GM19240 (cell line): ENCODE data around the gene KCTD17.
"Not testable (repeated sequence)": the region's sequence is repeated elsewhere in the genome, so short reads cannot be mapped to it uniquely, and the experiment has no call there.

ENCODE experiments used
- DNase-seq: peaks from one replicate; pipeline ENCODE4 v3.0.0; 2011; ENCODE audit warnings: low spot score; ENCODE audit not compliant: insufficient read length

KCTD17 gene

GRCh38 chr22:37060801-37061610 lies 9.5 kb downstream of the KCTD17 start:
- DNase-seq, result peak; percentile 68

DNA sequence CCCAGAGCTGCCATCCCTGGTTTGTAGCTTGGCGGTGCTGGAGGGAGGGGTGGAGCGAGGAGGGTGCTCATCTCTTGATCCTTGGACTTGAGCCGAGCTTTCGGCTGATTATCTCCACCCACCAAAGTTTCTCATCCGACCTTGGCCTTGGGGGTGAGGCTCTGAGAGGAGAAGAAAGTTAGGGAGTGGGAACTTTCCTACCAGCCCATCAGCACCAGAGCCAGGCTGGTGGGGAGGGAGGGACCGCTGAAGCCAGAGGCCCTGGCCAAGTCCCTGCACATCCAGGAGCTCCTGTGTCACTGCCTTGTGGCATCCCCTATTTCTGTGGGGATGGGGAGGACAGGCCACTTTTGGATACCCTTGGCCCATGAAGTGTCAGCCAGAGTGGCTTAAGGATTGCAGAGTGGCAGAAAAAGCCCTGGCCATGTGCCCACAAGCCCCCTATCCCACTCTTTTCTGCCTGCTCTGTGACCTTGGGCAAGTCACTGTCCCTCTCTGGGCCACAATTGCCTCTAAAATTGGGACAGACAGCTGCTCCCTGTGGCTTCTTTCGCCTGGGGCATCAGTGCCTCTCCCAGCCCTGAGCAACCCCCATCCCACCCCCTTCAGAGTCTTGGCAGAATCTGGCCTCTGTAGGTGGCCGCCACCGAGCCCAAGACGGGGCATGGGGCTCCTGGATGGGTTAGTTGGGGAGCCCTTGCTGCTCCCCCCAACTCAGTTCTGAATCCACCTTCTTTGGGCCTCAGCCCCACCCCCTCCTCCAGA lies 10.3 kb downstream of the KCTD17 start:
- DNase-seq, result no peak

DNA sequence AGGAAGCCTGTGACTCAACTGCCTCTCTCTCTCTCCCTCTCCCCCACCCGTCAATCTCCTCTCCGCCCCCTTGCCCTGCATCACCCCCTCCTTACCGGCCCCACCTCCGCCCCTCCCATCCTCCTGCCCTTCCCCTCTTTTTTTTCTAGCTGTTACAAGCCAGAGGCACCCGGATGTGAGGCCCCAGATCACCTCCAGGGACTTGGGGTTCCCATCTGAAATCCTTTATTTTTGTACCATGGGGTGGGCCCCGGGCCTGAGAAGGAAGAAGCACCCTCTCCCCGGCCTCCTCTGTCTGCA lies 10.8 kb downstream of the KCTD17 start:
- DNase-seq, result no peak

GRCh38 chr22:37062702-37063381 lies 11.3 kb downstream of the KCTD17 start:
- no peak for DNase-seq

DNA sequence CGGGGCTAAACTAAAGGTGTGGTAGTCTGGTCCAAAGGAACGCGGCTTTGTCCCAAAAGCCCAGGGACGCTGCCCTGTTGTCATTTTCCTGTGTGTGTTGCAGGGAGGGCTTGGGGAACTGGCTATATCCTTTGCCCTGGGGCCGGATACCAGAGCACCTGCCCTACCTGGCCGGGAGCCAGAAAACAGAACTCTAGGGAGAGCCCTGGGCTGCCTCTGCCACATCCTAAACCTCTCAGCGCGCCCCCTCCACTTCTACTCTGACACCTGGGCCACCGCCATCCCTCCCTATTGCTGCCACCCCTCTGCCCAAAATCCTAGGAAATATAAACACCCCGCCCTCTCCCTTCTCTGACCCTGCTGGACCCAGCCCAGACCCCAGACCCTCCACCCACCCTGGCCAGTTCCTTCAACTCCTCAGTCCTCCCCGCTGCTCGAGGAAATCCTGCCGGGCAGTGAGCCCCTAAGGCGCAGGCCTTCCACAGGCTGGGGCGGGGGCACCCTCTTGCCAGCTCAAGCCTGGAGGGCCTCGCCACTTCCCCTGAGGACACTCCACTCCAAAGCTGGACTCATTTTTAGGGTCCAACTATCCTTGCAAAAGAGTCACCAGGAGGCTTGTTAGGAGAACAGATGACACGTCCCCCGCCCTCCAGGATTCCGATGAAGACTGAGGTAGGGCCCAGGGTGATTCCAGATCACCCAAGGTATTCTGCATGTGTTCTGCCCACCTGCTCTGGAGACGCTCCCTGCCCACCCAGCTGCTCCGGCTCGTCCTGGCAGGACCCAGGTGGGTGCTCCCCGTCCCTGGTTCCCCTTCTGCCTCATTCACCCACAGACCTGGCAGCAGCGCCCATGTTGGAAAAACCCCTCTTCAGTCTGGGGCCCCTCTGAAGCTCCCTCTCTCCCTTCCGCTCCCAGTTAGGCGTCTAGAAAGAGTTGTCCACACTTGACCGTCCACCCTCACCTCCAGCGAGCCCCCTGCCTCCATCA lies 12.2 kb downstream of the KCTD17 start:
- no peak for DNase-seq

DNA sequence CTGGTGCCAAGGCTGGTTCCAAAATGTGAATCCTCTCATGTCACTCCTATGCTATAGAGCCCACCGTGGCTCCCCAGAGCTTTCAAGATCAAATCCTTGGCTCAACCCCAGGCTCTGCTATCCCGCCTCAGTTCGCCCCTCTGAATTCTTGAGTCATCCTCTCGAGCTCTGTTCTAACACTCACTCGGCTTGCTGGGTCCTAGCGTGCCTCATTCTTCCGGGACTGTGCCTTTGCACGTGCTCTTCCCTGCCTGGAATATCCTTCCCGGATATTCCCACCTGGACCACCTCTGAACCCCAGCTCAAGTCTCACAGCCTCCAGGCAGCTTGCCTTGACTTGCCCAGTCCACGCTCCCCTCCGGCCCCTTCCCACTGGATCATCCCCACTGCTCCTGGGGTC lies 13.0 kb downstream of the KCTD17 start:
- no peak for DNase-seq

GRCh38 chr22:37065180-37065579 lies 13.6 kb downstream of the KCTD17 start:
- no peak for DNase-seq

- DNase-seq, result no peak
Observed at GRCh38 chr22:37065961-37066360, 14.4 kb downstream of the KCTD17 start.

DNA sequence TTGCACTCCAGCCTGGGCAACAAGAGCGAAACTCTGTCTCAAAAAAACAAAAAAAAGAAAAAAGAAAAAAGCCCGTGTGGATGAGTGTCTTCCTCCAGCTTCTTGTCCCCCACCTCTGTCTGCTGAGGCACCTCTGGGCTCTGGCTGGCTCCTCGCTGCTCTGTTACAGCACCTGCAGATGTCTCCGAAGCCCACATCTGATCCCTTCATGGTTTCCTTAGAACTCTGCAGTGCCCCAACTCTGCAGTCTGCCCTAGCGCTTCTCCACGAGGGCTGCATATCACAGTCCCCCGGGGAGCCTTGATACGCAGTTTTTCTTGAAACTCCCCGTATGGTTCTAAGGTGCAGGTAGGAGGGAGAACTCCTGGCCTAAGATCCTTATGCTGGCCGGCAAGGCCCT lies 15.9 kb downstream of the KCTD17 start:
- DNase-seq, result no peak

DNA sequence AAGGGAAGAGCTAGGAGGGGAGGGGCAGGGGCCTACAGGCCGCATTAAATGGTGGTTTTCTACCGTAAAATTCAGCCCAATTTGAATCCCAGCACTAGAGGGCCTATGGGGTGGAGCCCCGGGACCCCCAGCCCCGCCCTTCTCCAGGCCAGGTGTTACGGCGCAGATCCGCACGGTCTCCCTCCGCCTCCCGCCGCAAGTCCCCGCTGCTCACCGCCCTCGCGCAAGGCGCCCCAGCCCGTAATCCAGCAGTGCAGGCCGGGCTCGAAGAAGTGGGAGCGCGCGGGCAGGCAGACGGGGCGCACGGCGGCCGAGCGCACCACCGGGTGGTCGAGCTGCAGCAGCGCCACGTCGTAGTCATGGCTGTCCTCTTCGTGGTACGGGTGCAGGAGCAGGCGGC lies 17.3 kb downstream of the KCTD17 start:
- DNase-seq, result no peak

- DNase-seq, result no peak
Observed at GRCh38 chr22:37069319-37069718, 17.8 kb downstream of the KCTD17 start.

GRCh38 chr22:37069719-37070118 lies 18.2 kb downstream of the KCTD17 start:
- DNase-seq, result no peak

DNA sequence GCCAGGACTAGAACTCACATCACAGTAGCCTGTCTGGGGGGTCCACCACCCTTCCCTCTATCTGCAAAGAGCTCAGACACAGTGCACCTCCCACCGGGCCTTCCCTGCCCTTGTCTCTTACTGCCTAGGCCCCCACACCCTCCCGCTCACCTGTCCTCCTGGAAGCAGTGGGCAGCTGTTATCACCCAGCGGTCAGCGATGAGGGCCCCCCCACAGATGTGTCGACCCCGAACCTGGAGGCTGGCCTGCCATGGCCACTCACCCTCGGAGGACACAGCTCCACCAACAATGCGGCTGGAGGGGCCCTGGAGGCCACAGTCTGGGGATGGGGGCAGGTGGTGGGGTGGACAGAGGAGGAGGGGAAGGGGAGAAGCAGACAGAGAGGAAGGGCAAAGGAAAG lies 18.8 kb downstream of the KCTD17 start:
- DNase-seq, result no peak

GRCh38 chr22:37070744-37071143 lies 19.2 kb downstream of the KCTD17 start:
- DNase-seq, result no peak

- DNase-seq, result not testable (repeated sequence)
Observed at GRCh38 chr22:37071850-37072592, 20.5 kb downstream of the KCTD17 start.

GRCh38 chr22:37072673-37073072 lies 21.1 kb downstream of the KCTD17 start:
- DNase-seq, result no peak

- no peak for DNase-seq
Observed at GRCh38 chr22:37074537-37074936, 23.0 kb downstream of the KCTD17 start.

DNA sequence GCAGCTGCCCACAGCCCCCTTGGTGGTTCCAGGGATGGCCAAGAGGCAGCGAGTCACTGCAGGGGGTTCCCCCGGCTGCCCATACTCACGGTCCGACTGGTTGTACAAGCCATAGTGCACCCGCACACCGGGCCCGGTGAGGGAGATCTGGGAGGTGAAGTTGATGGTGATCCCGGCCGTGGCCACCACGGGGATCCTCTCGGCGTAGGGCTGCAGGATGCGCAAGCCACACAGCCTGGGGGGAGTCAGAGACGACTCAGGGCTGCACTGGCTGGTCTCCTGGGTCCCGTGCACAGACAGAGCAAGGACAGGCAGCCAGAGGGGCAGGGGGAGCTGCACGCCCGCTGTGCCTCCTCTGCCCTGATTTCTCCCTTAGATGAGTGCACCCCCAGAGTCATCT lies 23.5 kb downstream of the KCTD17 start:
- no peak for DNase-seq

DNA sequence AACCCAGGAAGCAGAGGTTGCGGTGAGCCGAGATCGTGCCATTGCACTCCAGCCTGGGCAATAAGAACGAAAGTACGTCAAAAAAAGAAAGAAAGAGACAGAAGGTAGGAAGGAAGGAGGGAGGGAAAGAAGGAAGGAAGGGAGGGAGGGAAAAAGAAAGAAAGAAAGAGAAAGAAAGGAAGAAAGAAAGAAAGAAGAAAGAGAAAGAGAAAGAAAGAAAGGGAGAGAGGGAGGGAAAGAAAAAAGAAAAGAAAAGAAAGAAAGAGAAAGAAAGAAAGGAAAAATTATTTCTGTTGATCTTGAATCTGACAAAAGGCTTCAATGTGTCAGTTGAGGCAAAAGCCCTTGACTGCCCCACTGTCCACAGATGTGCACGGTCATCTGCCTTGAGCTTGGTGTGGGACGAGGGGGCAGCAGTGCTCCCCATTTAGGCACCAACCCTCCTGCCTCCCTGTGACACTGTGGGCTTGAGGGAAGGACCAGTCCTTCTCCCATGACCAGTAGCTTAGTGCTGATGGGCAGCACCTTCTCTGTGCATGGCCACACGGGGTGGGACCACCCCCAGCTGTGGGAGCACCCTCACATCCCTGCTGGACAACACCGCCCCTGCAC lies 24.4 kb downstream of the KCTD17 start:
- no peak for DNase-seq

DNA sequence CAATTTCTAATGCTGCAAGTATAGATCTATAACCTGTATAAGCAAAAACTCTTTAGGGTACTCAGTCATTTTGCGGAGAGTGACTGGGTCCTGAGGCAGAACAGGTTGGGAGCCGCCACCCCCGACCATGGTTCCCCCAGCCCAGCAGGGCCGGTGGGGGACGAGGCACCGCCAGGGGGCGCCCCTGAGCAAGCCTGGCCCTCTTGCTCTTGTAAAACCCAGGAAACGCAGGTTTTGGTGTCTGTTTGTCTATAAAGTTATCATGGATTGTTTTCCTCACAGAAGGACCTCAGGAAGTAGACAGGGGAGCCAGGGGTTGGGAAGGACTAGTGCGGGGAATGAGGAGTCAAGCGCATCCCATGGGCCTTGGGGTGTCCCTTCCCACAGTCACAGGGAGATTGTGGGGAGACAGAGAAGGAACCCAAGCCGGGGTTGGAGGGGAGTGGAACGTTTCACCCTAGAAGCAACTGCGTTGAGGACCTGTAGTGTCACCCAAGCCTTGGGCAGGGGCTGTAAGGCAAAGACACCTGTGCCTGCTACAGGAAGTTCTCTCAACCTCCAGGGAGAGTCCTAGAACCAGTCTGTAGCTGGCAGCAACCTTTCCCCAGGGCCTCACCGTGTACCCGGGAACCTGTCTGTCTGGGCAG lies 26.4 kb downstream of the KCTD17 start:
- peak; percentile 97 for DNase-seq
